ENCODE measurements around the gene LGALS9. TPM values are rescaled to one million over a fixed set of nuclear protein-coding genes. Genes with fewer than 3 reads are reported as not detected.
"Not testable (repeated sequence)": the region's sequence is repeated elsewhere in the genome, so short reads cannot be mapped to it uniquely, and the experiment has no call there.

LGALS9 gene
- total RNA-seq, 1 experiment from 2014 or later: 1.6 TPM

- no TSS peak for BruUV-seq (replicated peaks)
- no peak for DNase-seq (ENCODE audit: low read depth, low spot score)
- CTCF ChIA-PET: no interaction called here
- Histone ChIP-seq H3K4me1 (ENCODE audit: control insufficient read depth, insufficient read depth, low read length) (no peaks in the 10 kb centered on the region), H3K9me3 (ENCODE audit: control insufficient read depth, insufficient read depth, low read depth, low read length) (no peaks in the 10 kb centered on the region), H3K4me3 (ENCODE audit: low read depth in 2 of 2, low read length in 2 of 2) (no peak overlapping the region), H3K27me3 (ENCODE audit: control insufficient read depth, insufficient read depth, low read length) (no peaks in the 10 kb centered on the region), H3K36me3 (ENCODE audit: control insufficient read depth, insufficient read depth, low read length) (no peaks in the 10 kb centered on the region), H3K27ac (ENCODE audit: low read length) (no peak overlapping the region)
- in situ Hi-C loops (cut with HindIII; ENCODE audit: low pct_unique_long_range_greater_than_20kb, low sequenced_read_pairs): no loop called here
- intact Hi-C loops (cut with micrococcal nuclease; ENCODE audit: unreplicated experiment): no loop called here
- ATAC-seq: no peak
- POLR2A ChIA-PET: no interaction called here
- no peak for TF ChIP-seq SIN3A (IDR thresholded peaks at IDR 0.05; ENCODE audit: borderline replicate concordance, insufficient read depth, low read depth, low read length)
- no peak for TF ChIP-seq CTCF (IDR thresholded peaks at IDR 0.05)
- no peak for TF ChIP-seq POLR2AphosphoS5 (IDR thresholded peaks at IDR 0.05; ENCODE audit: low read depth, low read length)
- TF ChIP-seq REST (IDR thresholded peaks at IDR 0.05; ENCODE audit: insufficient read depth in 1 of 2, low read depth in 2 of 2, low read length in 1 of 2): no peak
- TF ChIP-seq TCF7L2 (IDR thresholded peaks at IDR 0.05; ENCODE audit: low read depth, low read length): no peak
Observed at GRCh38 chr17:27635275-27635823, 4.4 kb downstream of the LGALS9 start.

GRCh38 chr17:27636005-27636520 is 5.1 kb downstream of the LGALS9 start:
- H3K4me1 ChIP-seq (ENCODE audit: control insufficient read depth, insufficient read depth, low read length); DNase-seq (ENCODE audit: low read depth, low spot score); H3K4me3 ChIP-seq (ENCODE audit: low read depth in 2 of 2, low read length in 2 of 2); CTCF ChIA-PET; intact Hi-C loops (cut with micrococcal nuclease; ENCODE audit: unreplicated experiment); in situ Hi-C loops (cut with HindIII; ENCODE audit: low pct_unique_long_range_greater_than_20kb, low sequenced_read_pairs); H3K9me3 ChIP-seq (ENCODE audit: control insufficient read depth, insufficient read depth, low read depth, low read length); POLR2A ChIA-PET; BruUV-seq (replicated peaks); H3K36me3 ChIP-seq (ENCODE audit: control insufficient read depth, insufficient read depth, low read length); ATAC-seq; H3K27me3 ChIP-seq (ENCODE audit: control insufficient read depth, insufficient read depth, low read length); H3K27ac ChIP-seq (ENCODE audit: low read length): not testable (repeated sequence)

- POLR2A ChIA-PET: not testable (repeated sequence)
Observed at GRCh38 chr17:27637818-27638217, 6.8 kb downstream of the LGALS9 start.

GRCh38 chr17:27638415-27638914 is 7.5 kb downstream of the LGALS9 start:
- H3K4me3 ChIP-seq (ENCODE audit: low read depth in 2 of 2, low read length in 2 of 2); POLR2A ChIA-PET; H3K27me3 ChIP-seq (ENCODE audit: control insufficient read depth, insufficient read depth, low read length); H3K9me3 ChIP-seq (ENCODE audit: control insufficient read depth, insufficient read depth, low read depth, low read length); DNase-seq (ENCODE audit: low read depth, low spot score); intact Hi-C loops (cut with micrococcal nuclease; ENCODE audit: unreplicated experiment); H3K36me3 ChIP-seq (ENCODE audit: control insufficient read depth, insufficient read depth, low read length); in situ Hi-C loops (cut with HindIII; ENCODE audit: low pct_unique_long_range_greater_than_20kb, low sequenced_read_pairs); ATAC-seq; H3K4me1 ChIP-seq (ENCODE audit: control insufficient read depth, insufficient read depth, low read length); BruUV-seq (replicated peaks); CTCF ChIA-PET; H3K27ac ChIP-seq (ENCODE audit: low read length): not testable (repeated sequence)

More at GRCh38 chr17:27637818-27638217, 6.8 kb downstream of the LGALS9 start:
- H3K4me1 ChIP-seq (ENCODE audit: control insufficient read depth, insufficient read depth, low read length); H3K4me3 ChIP-seq (ENCODE audit: low read depth in 2 of 2, low read length in 2 of 2); BruUV-seq (replicated peaks); H3K27me3 ChIP-seq (ENCODE audit: control insufficient read depth, insufficient read depth, low read length); H3K36me3 ChIP-seq (ENCODE audit: control insufficient read depth, insufficient read depth, low read length); H3K27ac ChIP-seq (ENCODE audit: low read length); H3K9me3 ChIP-seq (ENCODE audit: control insufficient read depth, insufficient read depth, low read depth, low read length); intact Hi-C loops (cut with micrococcal nuclease; ENCODE audit: unreplicated experiment); CTCF ChIA-PET; DNase-seq (ENCODE audit: low read depth, low spot score); in situ Hi-C loops (cut with HindIII; ENCODE audit: low pct_unique_long_range_greater_than_20kb, low sequenced_read_pairs): not testable (repeated sequence)
- 0 out of 2 replicates have a peak, but pooled peaks have one; percentile 14 for ATAC-seq

Measured in Panc1 (cell line).